ENCODE results near the gene KCNIP3. TPM values are rescaled to one million over a fixed set of nuclear protein-coding genes. Genes with fewer than 3 reads are reported as not detected.

Gene KCNIP3
- total and polyA plus RNA-seq, 9 of the 15 experiments (the other 6 are each of a cell fraction or from before 2014, with no cell fraction given), result 0.04 TPM; not detected in 8

GRCh38 chr2:95325590-95326432, 28.7 kb downstream of the KCNIP3 start:
- peaks cover 2% of the 10 kb centered on the region for H3K9me1 ChIP-seq (ENCODE audit: control insufficient read depth, insufficient read depth, low read length)
- TF ChIP-seq ZNF696 (CRISPR knock-in tag; conservative IDR thresholded peaks at IDR 0.05) (no peak), RBM39 (optimal IDR thresholded peaks at IDR 0.05; ENCODE audit: low read depth, low read length) (no peak), SOX6 (IDR thresholded peaks at IDR 0.05) (no peak), THRB (CRISPR knock-in tag; conservative IDR thresholded peaks at IDR 0.05) (0 out of 2 replicates have a peak, but pooled peaks have one; percentile 21), ZBTB26 (CRISPR knock-in tag; IDR thresholded peaks at IDR 0.05) (peak; percentile 47; the same call in 1 of the 2 replicates), HDAC1 (IDR thresholded peaks at IDR 0.05) (0 out of 4 replicates have a peak, but pooled peaks of 1 of the 2 experiments have one; percentile 38), ZBTB43 (CRISPR knock-in tag; IDR thresholded peaks at IDR 0.05) (0 out of 2 replicates have a peak, but pooled peaks have one; percentile 15)
- H3K27ac ChIP-seq (ENCODE audit: extremely low read depth, low read depth, low read length), result no peak overlapping the region
- no peaks in the 10 kb centered on the region for H3K79me2 ChIP-seq (ENCODE audit: control insufficient read depth, insufficient read depth, low read length)
- H3K9me3 ChIP-seq (replicated peaks; ENCODE audit: control insufficient read depth, insufficient read depth, low read depth, low read length), result no peaks in the 10 kb centered on the region; the same call in 1 of the 2 replicates
- intact Hi-C loops (cut with micrococcal nuclease), result no loop called here
- FAIRE-seq, result no peak
- 14% methylated on average over 10 of the region's 10 CpGs for WGBS (ENCODE audit: insufficient coverage, low coverage, missing lambda C conversion rate)
- no peaks in the 10 kb centered on the region for H3K36me3 ChIP-seq (ENCODE audit: control insufficient read depth, insufficient read depth, low read length)
- no peak overlapping the region for H2AFZ ChIP-seq (ENCODE audit: low read depth, low read length)
- no peak overlapping the region for H3K4me2 ChIP-seq (ENCODE audit: insufficient read depth, low read length)
- H3K27me3 ChIP-seq (ENCODE audit: control insufficient read depth in 2 of 2, insufficient read depth in 2 of 2, low read length in 2 of 2), result peaks cover 0 to 54% of the 10 kb centered on the region in 2 experiments; a peak in 3 of 5 replicates
- ATAC-seq, result no peak
- ChIA-PET CTCF (ENCODE audit: low intra/inter-chr PET ratio) (no interaction called here), POLR2A (no interaction called here)
- H3K4me3 ChIP-seq, result no peak overlapping the region
- no peak overlapping the region for H3K9ac ChIP-seq (ENCODE audit: insufficient read depth in 1 of 2, low read depth in 2 of 2, low read length in 2 of 2)
- no peak for DNase-seq (ENCODE audit: extremely low read depth in 1 of 4, low spot score in 3 of 4)
- in situ Hi-C loops (cut with MboI), result no loop called here
- BruUV-seq (replicated peaks), result no TSS peak
- 0 out of 2 replicates have a peak, but pooled peaks cover 3% of the 10 kb centered on the region for H4K20me1 ChIP-seq (replicated peaks; ENCODE audit: control insufficient read depth, insufficient read depth, low read length)
- H3K4me1 ChIP-seq (replicated peaks in 1 of 2; ENCODE audit: control insufficient read depth in 2 of 2, insufficient read depth in 2 of 2, low read length in 2 of 2), result peaks cover 0 to 9% of the 10 kb centered on the region in 2 experiments; a peak in 2 of 5 replicates

All from K562 (cell line).